Neural cell (in vitro differentiated cells): ENCODE results near the gene GATA6. TPM values are rescaled to one million over a fixed set of nuclear protein-coding genes. Genes with fewer than 3 reads are reported as not detected.

Experiments
- H2AFZ ChIP-seq: fragments of 200-600, 300-800 bp; sonication (generic), shearing (Covaris generic); 2 replicates; pipeline ENCODE4 v1.6.0; 2014; ENCODE audit warnings: low read depth, mild to moderate bottlenecking, antibody characterized with exemption, low read length, moderate library complexity
- H3F3A ChIP-seq: fragments of 200-600 bp; shearing (Covaris generic); 2 replicates; pipeline ENCODE4 v1.6.1; 2016; ENCODE audit warnings: mild to moderate bottlenecking, moderate library complexity, mixed read lengths, antibody characterized with exemption, low read length; ENCODE audit not compliant: insufficient read depth, poor library complexity, severe bottlenecking
- H3K27ac ChIP-seq: fragments of 200-600, 300-800 bp; sonication (generic), shearing (Covaris generic); 2 replicates; pipeline ENCODE4 v1.5.1; 2014; ENCODE audit warnings: mild to moderate bottlenecking, low read length, moderate library complexity
- H3K27me3 ChIP-seq: fragments of 300-800, 200-600 bp; sonication (generic), shearing (Covaris generic); 2 replicates; pipeline ENCODE4 v1.6.0; 2014; ENCODE audit warnings: mild to moderate bottlenecking, low read depth, low read length, moderate library complexity; ENCODE audit not compliant: insufficient read depth
- H3K36me3 ChIP-seq: fragments of 300-800, 200-600 bp; sonication (generic), shearing (Covaris generic); 2 replicates; pipeline ENCODE4 v1.5.1; 2014; ENCODE audit warnings: mild to moderate bottlenecking, antibody characterized with exemption, low read length, moderate library complexity; ENCODE audit not compliant: insufficient read depth
- H3K4me2 ChIP-seq: fragments of 300-800, 200-600 bp; sonication (generic), shearing (Covaris generic); 2 replicates; pipeline ENCODE4 v1.6.0; 2014; ENCODE audit warnings: mild to moderate bottlenecking, low read length
- H3K4me3 ChIP-seq: fragments of 300-800, 200-600 bp; sonication (generic), shearing (Covaris generic); 2 replicates; pipeline ENCODE4 v1.5.1; 2014; ENCODE audit warnings: mild to moderate bottlenecking, low read length, moderate library complexity
- H3K79me2 ChIP-seq: fragments of 200-600 bp; shearing (Covaris generic); replicated peaks from 2 replicates; pipeline ENCODE4 v1.6.0; 2014; ENCODE audit warnings: mild to moderate bottlenecking, low read length, moderate library complexity; ENCODE audit not compliant: insufficient read depth
- H3K9ac ChIP-seq: fragments of 300-800, 200-600 bp; sonication (generic), shearing (Covaris generic); 2 replicates; pipeline ENCODE4 v1.6.1; 2016; ENCODE audit warnings: mild to moderate bottlenecking, low read length, mixed read lengths
- H3K9me2 ChIP-seq: fragments of 200-600 bp; shearing (Covaris generic); 2 replicates; pipeline ENCODE4 v1.6.1; 2016; ENCODE audit warnings: mild to moderate bottlenecking, low read length, mixed read lengths; ENCODE audit not compliant: insufficient read depth
- H3K9me3 ChIP-seq: fragments of 200-600, 300-800 bp; sonication (generic), shearing (Covaris generic); 2 replicates; pipeline ENCODE4 v1.6.1; 2016; ENCODE audit warnings: mild to moderate bottlenecking, mixed run types, low read length, moderate library complexity, mixed read lengths
- H4K20me1 ChIP-seq: fragments of 200-600 bp; shearing (Covaris generic); 2 replicates; pipeline ENCODE4 v1.6.1; 2016; ENCODE audit warnings: mild to moderate bottlenecking, mixed run types; ENCODE audit not compliant: insufficient read depth
- EP300 ChIP-seq: fragments of 450-650 bp; conservative IDR thresholded peaks from 2 replicates; pipeline ENCODE4 v1.6.1; 2014; ENCODE audit warnings: antibody characterized with exemption, mild to moderate bottlenecking, moderate library complexity; ENCODE audit not compliant: poor library complexity, severe bottlenecking
- EZH2 ChIP-seq: fragments of 200-600, 300-800 bp; shearing (Covaris generic), sonication (generic); IDR thresholded peaks from 2 replicates; pipeline ENCODE4 v1.6.1; 2014; ENCODE audit warnings: antibody characterized with exemption, low read length, borderline replicate concordance, mild to moderate bottlenecking; ENCODE audit not compliant: insufficient read depth, poor library complexity, severe bottlenecking
- MXI1 ChIP-seq: fragments of 450-650 bp; conservative IDR thresholded peaks from 2 replicates; pipeline ENCODE4 v1.6.1; 2014; ENCODE audit warnings: antibody characterized with exemption, mild to moderate bottlenecking; ENCODE audit not compliant: poor library complexity, severe bottlenecking
- POLR2AphosphoS5 ChIP-seq: IDR thresholded peaks from 2 replicates; pipeline ENCODE4 v1.6.1; 2012
- RAD21 ChIP-seq: fragments of 450-650 bp; conservative IDR thresholded peaks from 2 replicates; pipeline ENCODE4 v1.6.1; 2014; ENCODE audit warnings: antibody characterized with exemption, mild to moderate bottlenecking, moderate library complexity
- SMC3 ChIP-seq: fragments of 450-650 bp; conservative IDR thresholded peaks from 2 replicates; pipeline ENCODE4 v1.6.1; 2014; ENCODE audit warnings: antibody characterized with exemption, mild to moderate bottlenecking, moderate library complexity; ENCODE audit not compliant: poor library complexity
- polyA plus RNA-seq: library from polyadenylated mRNA; depleted of rRNA; stranded (reverse); fragments of >200 nt; gene quantifications from 2 replicates; pipeline ENCODE4 v1.2.3, GENCODE V29; 2014

GATA6 gene
- polyA plus RNA-seq, 1 donor from 2014 or later, result not detected

DNA sequence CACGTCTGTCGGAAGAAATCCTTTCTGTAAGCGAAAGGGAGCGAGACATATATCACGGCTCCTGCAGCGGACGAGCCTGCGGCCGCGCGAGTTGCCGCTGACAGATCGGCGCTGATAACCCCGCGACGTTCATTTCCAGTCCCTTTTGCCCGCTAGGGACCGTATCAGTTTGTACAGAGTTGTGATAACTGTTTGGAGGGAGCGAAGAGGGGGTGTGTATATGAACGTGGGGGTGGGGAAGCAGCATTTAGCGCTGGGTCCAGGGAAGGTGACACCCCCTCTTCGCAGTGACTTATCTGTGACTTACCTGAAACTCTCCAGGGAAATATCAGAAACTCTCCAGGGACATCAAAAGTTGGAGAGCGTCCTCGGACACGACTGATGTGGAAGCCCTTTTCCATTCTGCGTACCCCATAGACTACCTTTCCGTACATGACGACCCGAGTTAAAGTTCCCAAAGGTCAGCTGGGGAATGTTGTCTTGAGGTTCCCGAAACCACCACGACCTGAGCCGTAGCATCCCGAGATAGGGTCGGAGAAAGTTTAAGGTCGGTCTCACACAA is 948 bp upstream of the GATA6 start:
- no peaks in the 10 kb centered on the region for H4K20me1 ChIP-seq
- no peak overlapping the region for H3K27ac ChIP-seq
- H3K27me3 ChIP-seq, result peaks cover 97% of the 10 kb centered on the region
- TF ChIP-seq SMC3, result no peak
- TF ChIP-seq MXI1, result no peak
- no peak for TF ChIP-seq EP300
- no peak overlapping the region for H3K4me2 ChIP-seq
- no peak overlapping the region for H2AFZ ChIP-seq
- no peaks in the 10 kb centered on the region for H3K79me2 ChIP-seq
- H3F3A ChIP-seq, result no peaks in the 10 kb centered on the region
- no peaks in the 10 kb centered on the region for H3K9me2 ChIP-seq
- H3K9me3 ChIP-seq, result no peaks in the 10 kb centered on the region
- H3K9ac ChIP-seq, result no peak overlapping the region
- no peak overlapping the region for H3K4me3 ChIP-seq
- no peaks in the 10 kb centered on the region for H3K36me3 ChIP-seq

DNA sequence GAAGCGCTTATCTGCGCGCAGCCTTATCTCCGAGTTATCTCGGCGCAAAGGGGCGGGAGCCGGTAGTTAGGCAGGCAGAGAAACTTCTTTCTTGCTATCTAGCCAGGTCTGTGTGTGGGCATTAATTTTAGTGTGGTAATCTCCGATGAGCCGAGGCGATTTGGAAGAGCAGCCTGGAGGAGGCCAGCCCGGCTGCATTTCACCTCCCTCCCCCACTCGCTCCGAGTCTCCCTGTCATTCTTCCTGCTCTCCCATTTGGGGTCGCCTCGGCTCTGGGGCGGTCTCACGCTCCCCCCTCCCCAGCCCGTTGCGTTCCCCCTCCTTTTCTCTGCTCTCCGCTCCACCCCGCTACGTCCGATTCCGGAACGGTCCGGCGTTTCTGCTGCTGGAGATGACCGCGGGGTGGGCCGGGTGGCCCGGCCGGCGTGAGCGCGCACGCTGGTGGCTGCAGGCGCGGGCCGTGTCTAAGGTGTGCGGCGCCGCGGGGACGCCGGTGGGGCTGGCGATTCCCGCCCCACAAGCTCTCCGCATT is 566 bp downstream of the GATA6 start:
- H3K27me3 ChIP-seq, result peaks cover 97% of the 10 kb centered on the region
- H3K9ac ChIP-seq, result no peak overlapping the region
- no peaks in the 10 kb centered on the region for H3F3A ChIP-seq
- TF ChIP-seq EZH2, result peak; percentile 48
- TF ChIP-seq RAD21, result no peak
- H2AFZ ChIP-seq, result no peak overlapping the region
- H3K4me3 ChIP-seq, result peak overlapping the region; percentile 65
- no peaks in the 10 kb centered on the region for H3K9me2 ChIP-seq
- no peaks in the 10 kb centered on the region for H4K20me1 ChIP-seq
- H3K79me2 ChIP-seq, result no peaks in the 10 kb centered on the region
- H3K27ac ChIP-seq, result no peak overlapping the region
- no peaks in the 10 kb centered on the region for H3K9me3 ChIP-seq
- peak overlapping the region; percentile 76 for H3K4me2 ChIP-seq
- no peaks in the 10 kb centered on the region for H3K36me3 ChIP-seq

DNA sequence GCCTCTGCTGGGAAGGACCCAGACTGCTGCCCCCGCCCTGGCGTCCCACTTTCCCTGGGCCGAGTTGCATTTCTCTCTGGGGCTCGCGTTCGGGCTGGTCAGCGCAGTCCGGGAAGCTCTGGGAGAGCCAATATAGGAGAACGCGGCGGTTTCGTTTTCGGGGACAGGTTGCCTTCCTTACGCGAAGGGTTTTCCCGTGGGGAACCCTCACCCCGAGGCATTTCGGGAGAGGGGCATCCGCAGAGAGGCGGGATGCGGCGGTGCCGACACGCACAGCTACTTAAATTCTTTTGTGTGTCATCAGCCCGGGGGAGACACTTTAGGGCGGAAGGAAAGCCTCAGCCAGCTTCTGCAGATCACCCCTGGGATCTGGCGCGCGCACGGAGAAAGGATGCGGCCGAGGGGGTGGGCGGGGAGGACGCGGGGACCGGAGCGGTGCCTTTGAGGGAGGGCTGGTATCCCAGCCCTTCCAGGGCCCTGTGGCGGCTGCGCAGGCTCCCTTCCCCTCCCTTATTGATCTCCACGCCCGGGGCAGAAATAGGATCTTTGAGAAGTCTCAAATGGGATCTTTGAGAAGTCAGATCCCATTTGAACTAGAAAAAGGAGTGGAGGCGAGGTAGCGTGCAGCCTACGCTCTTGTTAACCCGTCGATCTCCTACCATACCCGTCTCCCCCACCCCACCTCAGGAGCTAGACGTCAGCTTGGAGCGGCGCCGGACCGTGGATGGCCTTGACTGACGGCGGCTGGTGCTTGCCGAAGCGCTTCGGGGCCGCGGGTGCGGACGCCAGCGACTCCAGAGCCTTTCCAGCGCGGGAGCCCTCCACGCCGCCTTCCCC is 1.2 kb downstream of the GATA6 start:
- H3K36me3 ChIP-seq, result no peaks in the 10 kb centered on the region
- H4K20me1 ChIP-seq, result no peaks in the 10 kb centered on the region
- no peaks in the 10 kb centered on the region for H3K9me2 ChIP-seq
- no peaks in the 10 kb centered on the region for H3K9me3 ChIP-seq
- no peak overlapping the region for H3K27ac ChIP-seq
- TF ChIP-seq POLR2AphosphoS5 (no peak), EZH2 (peak; percentile 21)
- no peak overlapping the region for H2AFZ ChIP-seq
- H3K79me2 ChIP-seq, result no peaks in the 10 kb centered on the region
- H3K4me3 ChIP-seq, result peak overlapping the region; percentile 65
- H3K9ac ChIP-seq, result no peak overlapping the region
- H3F3A ChIP-seq, result no peaks in the 10 kb centered on the region
- peaks cover 98% of the 10 kb centered on the region for H3K27me3 ChIP-seq
- H3K4me2 ChIP-seq, result no peak overlapping the region
